GM23338 (cell line): ENCODE results near the gene MOSMO.

Source experiments
- EZH2 ChIP-seq: fragments of 200-600 bp; sonication (generic); IDR thresholded peaks from one replicate; pipeline ENCODE4 v1.8.0; 2017; ENCODE audit warnings: antibody characterized with exemption, mild to moderate bottlenecking, low read depth; ENCODE audit not compliant: unreplicated experiment
- POLR2AphosphoS5 ChIP-seq: IDR thresholded peaks from 2 replicates; pipeline ENCODE4 v1.6.1; 2016; ENCODE audit warnings: antibody characterized with exemption, low read depth
- TF ChIP-seq, protein P1 (sequence below), 2 experiments: fragments of 200-600 bp in 1 of 2; sonication (generic) in 1 of 2; conservative IDR thresholded peaks; 2 replicates each; pipeline versions ENCODE4 v1.5.1 to v1.6.1; 2016 to 2017; ENCODE audit warnings: antibody characterized with exemption in 2 of 2, low read depth in 2 of 2, mild to moderate bottlenecking in 2 of 2, moderate library complexity in 1 of 2

DNA sequence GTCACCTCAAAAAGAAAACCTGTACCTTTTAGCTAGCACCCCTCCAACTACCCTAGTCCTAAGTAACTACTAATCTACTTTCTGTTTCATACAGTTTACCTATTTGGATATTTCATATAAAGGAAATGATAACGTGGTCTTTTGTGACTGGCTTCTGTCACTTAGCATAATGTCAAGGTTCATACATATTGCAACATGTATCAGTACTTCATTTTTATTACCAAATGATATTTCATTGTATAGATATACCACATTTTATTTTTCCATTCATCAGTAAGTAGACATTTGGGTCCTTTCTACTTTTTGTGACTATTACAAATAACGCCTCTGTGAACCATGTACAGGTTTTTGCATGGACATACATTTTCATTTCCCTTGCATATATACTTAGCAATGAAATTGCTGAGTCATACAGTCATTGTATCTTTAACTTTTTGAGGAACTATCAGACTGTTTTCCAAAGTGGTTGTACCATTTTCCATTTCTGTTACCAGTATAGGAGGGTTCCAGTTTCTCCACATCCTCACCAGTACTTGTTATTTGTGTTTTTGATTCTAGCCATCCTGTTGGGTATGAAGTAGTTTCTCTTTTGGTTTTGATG, 23.7 kb downstream of the MOSMO start:
- TF ChIP-seq EZH2, result no peak
- TF ChIP-seq, protein P1, sequence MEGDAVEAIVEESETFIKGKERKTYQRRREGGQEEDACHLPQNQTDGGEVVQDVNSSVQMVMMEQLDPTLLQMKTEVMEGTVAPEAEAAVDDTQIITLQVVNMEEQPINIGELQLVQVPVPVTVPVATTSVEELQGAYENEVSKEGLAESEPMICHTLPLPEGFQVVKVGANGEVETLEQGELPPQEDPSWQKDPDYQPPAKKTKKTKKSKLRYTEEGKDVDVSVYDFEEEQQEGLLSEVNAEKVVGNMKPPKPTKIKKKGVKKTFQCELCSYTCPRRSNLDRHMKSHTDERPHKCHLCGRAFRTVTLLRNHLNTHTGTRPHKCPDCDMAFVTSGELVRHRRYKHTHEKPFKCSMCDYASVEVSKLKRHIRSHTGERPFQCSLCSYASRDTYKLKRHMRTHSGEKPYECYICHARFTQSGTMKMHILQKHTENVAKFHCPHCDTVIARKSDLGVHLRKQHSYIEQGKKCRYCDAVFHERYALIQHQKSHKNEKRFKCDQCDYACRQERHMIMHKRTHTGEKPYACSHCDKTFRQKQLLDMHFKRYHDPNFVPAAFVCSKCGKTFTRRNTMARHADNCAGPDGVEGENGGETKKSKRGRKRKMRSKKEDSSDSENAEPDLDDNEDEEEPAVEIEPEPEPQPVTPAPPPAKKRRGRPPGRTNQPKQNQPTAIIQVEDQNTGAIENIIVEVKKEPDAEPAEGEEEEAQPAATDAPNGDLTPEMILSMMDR (conservative IDR thresholded peaks at IDR 0.05; ENCODE audit: low read depth in 2 of 2), result no peak
- no peak for TF ChIP-seq POLR2AphosphoS5
